K562 (cell line): Measurements from ENCODE around the gene ZG16B.

Experiments
- NFIC ChIP-seq: fragments of 450-650 bp; IDR thresholded peaks from 2 replicates; pipeline ENCODE4 v1.6.1; 2017; ENCODE audit warnings: mild to moderate bottlenecking, inconsistent platforms
- SREBF1 ChIP-seq: fragments of 150-350 bp; IDR thresholded peaks from 2 replicates; pipeline ENCODE4 v1.6.1; 2014; ENCODE audit warnings: antibody characterized with exemption, low read depth, low read length, borderline replicate concordance
- THAP7 ChIP-seq: fragments of 250-450 bp; sonication (Bioruptor Pico); IDR thresholded peaks from 2 replicates; pipeline ENCODE4 v1.5.0; 2021
- ZEB2 ChIP-seq: fragments of 450-650 bp; IDR thresholded peaks from 2 replicates; pipeline ENCODE4 v1.6.1; 2016

- no peak for TF ChIP-seq THAP7 (CRISPR knock-in tag)
- TF ChIP-seq ZEB2: no peak
- no peak for TF ChIP-seq NFIC
- TF ChIP-seq SREBF1: no peak
Observed at GRCh38 chr16:2859686-2860265, 29.7 kb downstream of the ZG16B start.
